Activated CD4-positive, alpha-beta T cell treated with anti-CD3 and anti-CD28 coated beads, Interleukin-2, Interleukin-6, amounts not matched to agents 100 ng/mL and 50 ng/mL, durations not matched to agents 16 hours and 8 hours (primary cell): ENCODE measurements around the gene LCT.
"Not testable (repeated sequence)": the region's sequence is repeated elsewhere in the genome, so short reads cannot be mapped to it uniquely, and the experiment has no call there.

Experiments
- DNase-seq: peaks from one replicate; pipeline ENCODE4 v3.0.0-alpha.2; 2020

Gene LCT

DNA sequence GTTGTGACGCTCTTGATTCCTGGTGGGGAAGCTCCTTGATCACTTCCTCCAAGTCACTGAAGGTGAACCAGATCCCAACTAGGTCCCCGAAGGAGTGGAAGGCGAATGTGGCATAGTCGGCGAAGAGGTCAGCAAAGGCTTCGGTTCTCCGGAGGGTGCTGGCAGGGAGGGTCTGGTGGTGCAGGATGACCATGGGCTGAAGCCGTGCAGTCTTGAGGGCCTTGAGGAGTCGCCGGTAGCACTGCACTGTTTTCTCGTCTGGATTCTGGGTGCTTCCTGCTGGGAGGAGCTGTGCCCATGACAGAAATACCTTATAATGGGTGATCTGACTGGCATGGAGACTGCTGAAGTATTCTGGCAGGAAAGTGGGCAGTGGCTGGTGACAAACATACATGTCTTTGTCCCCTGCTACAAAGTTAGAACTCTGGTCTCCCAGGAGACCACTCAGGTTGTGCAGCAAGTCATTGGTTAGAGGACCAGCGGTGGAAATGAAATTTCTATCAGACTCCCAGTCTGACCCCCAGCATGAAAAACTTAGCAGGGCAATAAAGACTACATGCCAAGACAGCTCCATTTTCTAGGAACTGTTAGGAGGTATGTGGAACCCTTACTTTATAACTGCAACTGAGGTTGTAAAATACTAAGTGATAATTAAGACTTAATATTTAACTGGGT is at the start of gene LCT:
TSS of gene LCT (minus strand) at position 589 of the 675 bp plus-strand sequence. CDS start at position 574, 15 bp downstream.
- no peak for DNase-seq

DNA sequence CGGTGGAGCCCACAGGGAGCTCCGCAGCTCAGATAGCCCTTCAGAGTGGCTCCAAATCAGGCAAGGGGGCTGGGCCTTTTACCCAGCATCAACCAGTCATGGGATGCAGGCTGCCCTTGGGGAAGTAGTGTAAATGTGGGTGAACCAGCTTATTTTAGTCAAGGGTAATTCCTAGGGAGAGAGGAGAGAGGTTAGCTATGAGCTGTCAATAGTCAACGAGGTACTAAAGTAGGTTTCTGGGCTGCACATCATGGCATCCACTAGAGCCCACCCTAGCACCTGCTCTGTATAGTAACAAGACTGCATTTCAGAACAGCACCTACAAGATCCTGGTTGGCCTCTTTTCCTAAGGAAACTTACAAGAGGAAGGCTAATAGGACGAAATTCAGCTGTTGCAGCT is 48.7 kb upstream of the LCT start:
- no peak for DNase-seq

DNA sequence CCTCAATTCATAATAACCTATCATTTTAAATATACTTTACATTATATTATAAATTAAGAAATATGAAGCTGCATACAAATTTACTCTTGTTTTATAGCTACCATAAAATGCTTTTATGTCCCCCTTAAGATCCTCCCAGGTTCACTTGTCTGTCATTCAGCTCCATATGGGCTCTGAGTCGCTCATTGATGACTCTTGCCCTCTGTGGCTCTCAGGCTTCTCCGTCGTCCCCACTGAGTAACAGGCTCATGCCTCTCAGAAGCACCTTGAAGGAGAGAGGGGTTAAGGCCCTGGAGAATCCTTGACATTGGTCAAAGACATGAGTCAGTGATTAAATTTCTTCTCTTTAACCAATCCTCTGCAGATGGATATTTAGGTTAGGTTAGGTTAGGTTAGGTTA is 45.4 kb upstream of the LCT start:
- no peak for DNase-seq

DNA sequence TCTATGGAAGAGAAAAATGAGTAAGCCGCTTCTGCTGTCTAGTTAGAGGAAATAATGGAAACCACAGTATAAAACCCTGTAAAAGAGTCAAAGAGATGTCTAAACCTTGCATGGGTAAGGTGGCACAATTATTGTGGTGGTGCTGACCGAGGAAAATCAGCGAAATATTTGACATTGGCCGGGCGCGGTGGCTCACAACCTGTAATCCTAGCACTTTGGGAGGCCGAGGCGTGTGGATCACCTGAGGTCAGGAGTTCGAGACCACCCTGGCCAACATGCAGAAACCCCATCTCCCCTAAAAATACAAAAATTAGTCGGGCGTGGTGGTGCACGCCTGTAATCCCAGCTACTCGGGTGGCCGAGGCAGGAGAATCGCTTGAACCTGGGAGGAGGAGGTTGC is 39.8 kb upstream of the LCT start:
- not testable (repeated sequence) for DNase-seq

DNA sequence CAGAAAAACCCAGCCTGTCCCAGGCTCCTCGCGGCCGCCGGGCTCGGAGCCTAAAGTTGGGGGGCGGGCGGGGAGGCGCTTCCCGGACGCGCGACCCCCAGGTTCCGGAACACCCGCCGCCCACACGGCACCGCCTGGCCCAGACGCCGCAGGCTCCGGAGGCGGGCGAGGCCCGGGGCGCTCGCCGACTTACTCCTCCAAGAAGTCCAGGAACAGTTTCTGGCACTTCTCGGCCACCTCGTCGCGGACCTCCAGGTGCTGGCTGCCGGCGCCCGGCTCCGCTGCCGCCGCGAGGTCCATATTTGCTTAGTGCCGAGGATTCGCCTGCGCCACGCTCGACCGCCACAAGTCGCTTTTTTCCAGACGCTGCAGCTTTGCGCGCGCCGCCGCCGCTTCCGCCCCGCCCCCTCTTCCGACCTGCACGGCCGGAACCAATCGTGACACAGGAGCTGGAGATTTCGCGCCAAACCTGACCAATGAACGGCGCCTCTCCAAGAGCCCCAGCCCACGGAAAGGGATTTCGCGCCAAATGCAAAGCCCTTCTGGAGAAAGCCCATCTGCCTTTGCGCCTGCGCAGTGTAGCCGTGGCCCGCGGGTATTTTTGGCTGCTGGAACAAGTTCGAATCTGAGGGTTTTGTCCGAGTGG is 39.2 kb upstream of the LCT start, which contains the start of gene MCM6:
TSS of gene MCM6 (minus strand) at position 378 of the 646 bp plus-strand sequence. CDS start at position 300, 78 bp downstream.
- peak; percentile 100 for DNase-seq

DNA sequence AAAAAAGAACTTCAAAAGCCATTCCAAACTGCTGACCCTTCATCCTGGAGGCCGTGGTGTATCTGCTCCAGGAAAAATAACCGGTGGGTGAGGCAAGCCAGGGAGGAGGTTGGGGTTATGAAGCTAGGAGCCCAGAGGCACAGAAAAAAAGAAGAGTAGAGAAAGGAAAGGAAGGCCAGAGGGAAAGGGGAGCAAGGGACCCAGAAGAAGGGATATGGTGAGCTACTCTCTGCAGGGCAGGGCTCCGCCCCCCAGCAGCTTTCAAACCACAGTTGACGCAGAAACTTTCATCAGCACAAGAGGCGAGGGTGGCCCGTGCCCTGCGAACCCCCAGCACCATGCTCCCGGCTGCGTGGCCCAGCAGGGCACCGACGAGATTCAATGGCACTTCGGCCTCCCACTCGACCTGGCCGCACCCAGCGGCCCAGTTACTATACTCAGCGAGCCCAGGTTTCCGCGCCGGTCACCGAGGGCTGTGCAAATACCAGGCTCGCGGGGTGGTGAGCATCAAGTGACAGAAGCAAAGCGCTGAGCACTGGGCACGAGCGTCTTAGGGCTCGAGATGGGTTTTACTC is 38.6 kb upstream of the LCT start:
- DNase-seq: peak; percentile 86

DNA sequence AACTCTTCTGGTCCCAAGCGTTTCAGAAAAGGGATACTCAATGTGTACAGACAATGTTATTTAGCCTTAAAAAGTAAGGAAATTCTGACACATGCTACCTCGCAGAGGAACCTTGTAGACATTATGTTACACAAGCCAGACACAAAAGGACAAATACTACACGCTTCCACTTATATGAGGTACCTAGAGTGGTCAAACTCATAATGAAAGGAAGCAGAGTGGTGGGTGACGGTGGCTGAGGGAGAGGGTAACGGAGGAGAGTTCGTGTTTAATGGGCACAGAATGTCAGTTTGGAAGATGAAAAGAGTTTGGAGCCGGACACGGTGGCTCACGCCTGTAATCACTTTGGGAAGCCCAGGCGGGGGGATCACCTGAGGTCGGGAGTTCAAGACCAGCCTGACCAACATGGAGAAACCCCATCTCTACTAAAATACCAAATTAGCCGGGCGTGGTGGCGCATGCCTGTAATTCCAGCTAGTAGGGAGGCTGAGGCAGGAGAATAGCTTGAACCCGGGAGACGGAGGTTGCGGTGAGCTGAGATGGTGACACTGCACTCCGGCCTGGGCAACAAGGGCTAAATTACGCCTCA is 37.9 kb upstream of the LCT start:
- peak; percentile 53 for DNase-seq

DNA sequence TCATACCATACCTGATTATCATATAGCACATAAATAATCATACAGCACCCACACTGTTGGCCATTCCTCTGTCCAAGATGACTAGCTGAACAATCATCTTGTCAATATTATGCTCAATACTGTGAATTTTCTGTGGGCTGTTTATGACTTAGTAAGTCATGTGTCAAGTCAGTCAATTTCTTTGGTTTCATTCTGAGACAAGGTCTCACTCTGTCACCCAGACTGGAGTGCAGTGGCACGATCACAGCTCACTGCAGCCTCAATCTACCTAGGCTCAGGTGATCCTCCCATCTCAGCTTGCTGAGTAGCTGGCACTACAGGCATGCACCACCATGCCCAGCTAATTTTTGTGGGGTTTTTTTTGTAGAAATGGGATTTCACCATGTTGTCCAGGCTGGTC is 33.6 kb upstream of the LCT start:
- DNase-seq: peak; percentile 74

DNA sequence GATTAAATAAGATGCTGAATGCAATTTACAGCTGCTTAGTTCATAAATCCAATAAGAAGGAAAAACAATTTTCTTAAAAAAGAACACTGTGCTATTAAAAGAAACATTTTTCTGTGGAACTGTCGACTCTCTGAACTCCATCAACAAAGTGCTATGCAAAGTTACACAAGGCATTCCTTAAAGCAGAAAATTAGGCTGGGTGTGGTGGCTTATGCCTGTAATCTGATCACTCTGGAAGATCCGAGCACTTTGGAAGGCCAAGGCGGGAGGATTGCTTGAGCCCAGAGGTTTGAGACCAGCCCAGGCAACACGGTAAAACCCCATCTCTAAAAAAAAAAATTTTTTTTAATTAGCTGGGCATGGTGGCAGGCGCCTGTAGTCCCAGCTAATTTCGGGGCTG is 26.2 kb upstream of the LCT start:
- no peak for DNase-seq

DNA sequence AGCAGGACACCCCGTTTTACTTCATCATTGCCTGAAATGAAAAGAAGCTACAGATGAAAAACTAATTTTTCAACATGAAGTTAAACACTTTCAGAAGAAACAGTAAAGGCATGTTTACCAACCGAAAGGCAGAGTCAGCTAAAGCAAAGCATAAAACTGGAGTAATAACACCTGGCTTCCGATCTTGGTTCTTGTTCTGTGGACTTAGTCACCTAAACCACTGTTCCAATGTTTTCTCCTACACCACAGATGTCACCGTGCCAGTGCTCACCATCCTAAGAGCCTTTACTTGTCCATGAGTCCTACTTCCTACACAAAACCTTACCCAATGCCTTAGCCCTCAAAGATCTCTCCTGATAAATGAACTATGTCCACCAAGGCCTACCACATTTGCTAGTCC is 25.7 kb upstream of the LCT start:
- no peak for DNase-seq

DNA sequence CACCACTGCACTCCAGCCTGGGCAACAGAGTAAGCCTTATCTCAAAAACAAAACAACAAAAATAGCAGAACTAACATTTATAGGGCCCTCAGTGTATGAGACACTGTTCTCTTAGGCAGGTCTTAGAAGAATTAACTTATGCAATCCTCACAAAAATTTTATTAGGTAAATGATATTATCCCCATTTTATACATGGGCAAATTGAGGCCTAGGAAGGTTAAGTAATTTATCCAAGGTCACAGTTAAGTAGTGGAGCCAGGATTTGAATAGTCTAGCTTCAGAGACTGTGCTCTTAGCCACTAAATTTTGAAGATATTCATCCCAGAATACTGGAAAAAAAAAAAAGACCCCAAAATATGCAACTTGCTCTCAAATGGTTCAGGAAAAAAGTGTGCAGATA is 16.4 kb upstream of the LCT start:
- DNase-seq: no peak

DNA sequence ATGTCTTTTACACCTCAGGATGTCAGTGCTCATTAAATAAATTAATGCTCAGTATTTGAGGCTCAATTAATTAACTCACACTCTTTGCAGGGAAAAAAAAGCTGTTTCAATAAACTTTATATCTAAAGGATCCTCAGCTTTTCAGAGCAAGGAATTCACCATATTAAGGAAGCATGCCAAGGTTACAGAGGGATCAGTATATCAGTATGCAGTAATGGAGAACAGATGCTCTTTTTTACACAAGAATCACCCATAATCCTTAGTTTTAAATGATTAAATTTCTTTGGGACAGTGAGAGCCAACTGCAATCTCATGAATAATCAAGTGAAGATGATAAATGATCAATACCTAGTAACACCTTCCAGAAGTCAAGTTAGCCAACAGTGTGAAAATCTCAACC is 14.9 kb upstream of the LCT start:
- no peak for DNase-seq

DNA sequence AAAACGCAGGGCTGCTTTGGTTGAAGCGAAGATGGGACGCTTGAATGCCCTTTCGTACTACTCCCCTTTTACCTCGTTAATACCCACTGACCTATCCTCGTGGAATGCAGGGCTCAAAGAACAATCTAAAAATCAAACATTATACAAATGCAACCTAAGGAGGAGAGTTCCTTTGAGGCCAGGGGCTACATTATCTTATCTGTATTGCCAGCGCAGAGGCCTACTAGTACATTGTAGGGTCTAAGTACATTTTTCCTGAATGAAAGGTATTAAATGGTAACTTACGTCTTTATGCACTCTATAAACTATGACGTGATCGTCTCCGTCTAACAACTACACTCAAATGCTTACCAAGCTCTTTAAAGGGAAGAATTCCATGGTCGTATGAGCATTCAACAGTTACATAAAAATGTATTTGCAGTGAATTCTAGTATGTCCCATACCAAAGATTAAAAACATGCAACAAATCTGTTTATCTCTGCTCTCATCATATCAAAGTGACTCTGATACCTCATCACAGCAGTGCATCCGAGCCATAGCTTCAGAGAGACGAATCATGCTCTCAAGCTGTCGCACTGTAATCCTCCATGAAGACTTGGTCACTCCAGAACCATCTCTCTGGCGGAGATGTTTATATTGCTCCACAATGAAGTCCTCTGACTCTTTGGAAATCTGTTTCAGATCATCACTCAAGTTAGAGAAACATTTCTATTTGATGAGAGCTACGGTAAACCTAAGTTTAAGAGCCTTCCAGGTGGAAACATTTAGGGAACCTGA is 14.1 kb upstream of the LCT start:
- DNase-seq: no peak

DNA sequence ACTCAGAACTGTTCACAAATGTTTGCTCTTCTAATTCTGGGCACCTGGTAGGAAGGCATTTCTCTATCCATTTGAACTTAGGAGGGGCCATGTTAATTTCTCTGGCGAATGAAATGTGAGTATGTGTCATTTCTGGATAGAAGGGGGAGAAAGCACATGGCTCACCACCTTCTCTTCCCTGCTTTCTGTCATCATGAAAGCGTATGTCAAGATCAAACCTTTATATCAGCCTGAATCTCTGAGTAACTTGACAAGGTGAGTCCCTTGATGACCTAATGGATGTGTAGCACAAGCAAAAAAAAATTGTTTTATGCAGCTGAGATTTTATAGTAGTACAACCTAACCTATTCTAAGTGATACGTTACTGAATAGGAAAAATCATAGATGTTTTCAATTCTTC is 12.1 kb upstream of the LCT start:
- no peak for DNase-seq

DNA sequence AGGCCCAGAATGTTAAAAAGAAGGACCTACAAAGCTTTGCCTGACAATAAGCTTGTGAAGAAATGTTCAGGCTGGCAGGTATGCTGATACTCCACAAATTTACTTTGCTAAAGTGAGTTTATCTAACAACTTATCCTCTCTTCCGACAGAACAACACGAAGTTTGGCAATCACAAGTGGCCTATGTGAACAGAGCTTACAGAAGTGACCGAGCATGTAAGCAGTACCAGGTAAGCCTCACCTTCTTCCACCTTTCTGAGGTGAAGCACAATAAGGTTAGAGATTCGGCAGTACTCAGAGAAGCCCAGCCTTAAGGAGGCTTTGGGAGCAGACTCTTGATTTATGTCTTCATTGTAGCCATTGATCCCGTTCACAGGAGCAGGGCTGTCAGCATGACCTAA is 9.0 kb upstream of the LCT start:
- no peak for DNase-seq

DNA sequence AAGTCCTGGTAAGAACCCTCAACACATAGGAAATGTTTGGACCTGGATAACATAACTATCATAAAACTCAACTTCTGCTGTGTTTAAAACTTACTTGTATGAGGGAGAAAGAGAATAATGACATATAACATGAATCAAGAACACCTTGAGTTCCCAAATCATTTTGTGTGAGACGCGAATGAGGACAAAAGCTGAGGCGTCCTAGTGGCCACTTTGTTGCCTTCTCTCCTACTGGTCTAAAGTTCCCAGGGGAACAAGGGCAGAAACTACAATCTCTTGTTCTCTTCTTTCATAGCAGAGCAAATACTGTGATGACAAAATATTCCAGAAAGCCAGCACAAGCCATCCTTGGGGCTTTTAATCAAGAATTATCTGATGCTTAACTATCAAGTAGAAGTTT is 8.3 kb upstream of the LCT start:
- DNase-seq: no peak

DNA sequence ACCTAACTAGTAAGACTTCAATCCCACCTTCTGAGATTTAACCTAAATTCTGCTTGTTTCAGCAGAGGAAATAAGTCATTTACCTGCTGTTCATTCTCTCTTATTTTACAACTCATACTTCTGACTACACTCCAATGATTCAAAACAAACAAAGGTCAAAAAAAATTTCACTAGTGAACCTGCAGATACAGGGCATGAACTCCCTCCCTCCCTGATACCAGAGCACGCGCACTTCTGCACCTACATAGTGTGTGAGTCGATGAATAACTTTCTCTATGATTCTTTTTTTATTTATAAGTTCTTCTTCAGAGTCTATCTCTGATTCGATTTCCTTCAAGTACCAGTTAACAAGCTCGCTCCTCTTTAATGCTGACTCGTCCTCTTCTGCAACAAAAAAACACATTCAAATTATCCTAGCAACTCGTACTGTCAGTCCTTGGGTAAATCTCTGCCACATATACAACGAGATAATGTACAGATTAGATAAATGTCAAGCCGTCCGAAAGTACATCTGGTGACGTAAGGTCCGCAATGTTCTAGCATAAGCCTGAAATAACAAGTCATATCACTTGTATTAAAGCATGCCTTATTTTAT is 7.4 kb upstream of the LCT start:
- no peak for DNase-seq

DNA sequence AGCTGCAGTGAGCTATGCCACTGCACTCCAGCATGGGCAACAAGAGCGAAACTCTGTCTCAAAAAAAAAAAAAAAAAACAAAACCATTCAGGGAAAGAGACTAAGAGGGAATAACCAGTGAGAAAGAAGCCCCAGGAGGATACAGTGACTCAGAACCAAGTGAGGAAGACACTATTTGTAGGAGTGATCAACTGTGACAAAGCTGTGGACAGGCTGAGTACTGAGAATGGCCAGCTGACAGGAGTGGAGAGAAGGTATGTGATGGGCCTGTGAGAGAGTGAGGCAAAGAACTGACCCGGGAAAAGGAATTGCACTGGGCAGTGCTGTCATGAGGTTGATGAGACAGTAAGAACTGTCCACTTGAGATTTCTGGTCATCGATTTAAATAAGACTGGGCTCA is 6.7 kb upstream of the LCT start:
- no peak for DNase-seq

DNA sequence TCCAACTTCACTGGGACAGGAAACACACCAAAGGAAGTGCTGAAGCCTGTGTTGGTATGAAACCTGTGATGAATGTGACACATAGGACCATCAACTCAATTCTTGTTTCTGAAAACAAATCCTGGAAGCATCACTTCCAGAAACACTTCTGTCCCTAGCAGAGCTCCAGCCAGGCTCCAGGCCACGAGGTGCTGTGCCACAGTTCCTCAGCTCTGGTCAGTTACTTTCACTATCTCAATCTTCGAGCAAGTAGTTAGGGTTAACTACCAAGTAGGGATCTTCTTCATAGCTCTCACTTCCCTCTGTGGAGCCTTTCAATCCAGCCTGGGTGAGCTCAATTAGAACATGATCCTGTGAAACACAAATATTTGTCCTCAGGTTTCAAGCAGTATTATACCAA is 3.6 kb upstream of the LCT start:
- DNase-seq: no peak

DNA sequence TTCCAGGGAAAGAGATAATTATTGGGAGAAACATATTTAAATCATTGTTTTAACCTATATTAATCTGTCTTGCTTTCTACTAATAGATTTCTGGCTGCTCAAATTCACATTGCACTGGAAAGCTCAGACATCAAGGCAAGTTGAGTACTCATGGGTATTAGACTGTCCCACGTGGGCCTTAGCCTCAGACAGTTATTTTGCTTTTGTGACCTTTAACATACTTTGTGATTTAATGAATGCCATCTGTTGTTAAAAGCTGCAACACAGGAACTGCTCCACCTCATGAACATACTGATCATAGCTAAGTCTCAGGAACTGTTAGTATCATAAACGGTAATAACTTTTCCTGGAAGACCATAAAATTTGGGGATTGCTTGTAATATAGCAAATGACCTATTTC is 2.7 kb upstream of the LCT start:
- DNase-seq: no peak

DNA sequence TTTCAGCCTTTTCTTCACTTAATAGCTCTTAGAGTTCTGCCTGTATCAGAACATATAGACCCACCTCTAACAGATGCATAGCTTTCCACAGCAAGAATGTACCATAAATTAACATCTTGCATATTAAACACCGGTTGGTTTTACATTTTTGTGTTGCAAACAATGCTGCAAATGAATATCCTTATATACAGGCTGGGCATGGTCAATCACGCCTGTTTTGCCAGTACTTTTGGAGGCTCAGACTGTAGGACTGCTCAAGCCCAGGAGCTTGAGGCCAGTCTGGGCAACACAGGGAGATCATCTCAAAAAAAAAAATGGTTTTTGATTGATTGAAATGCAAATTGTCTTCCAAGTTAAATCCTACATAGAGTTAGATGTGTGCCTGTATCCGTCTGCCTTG is 1.5 kb upstream of the LCT start:
- no peak for DNase-seq

DNA sequence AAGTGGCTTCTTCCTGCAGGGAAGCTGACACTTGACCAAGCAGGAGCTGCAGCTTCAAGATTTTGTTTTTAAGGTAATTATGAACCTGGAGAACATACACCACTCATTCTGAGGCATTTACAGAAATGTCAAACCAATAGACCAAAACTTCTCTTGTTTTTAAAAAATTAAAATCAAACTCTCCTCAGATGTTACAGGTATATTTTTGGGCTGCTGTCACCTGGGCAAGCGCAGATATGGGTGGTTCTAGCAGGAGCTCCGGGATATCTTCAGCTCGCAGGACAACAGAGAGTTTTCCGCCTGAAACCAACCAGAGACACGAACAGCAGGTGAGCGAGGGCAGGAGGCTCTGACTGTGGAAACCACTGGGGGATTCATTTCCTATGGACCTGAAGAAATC is 4.1 kb downstream of the LCT start:
- DNase-seq: no peak
